Osteocyte (in vitro differentiated cells): ENCODE results near the gene FGF5. TPM values are rescaled to one million over a fixed set of nuclear protein-coding genes. Genes with fewer than 3 reads are reported as not detected.

ENCODE experiments used
- DNase-seq: peaks from one replicate; pipeline ENCODE4 v3.0.0; 2021; ENCODE audit warnings: mixed read lengths; ENCODE audit not compliant: unreplicated experiment; ENCODE audit errors: extremely low spot score
- H3K27ac Mint-ChIP-seq: one replicate; pipeline ENCODE4 v1.8.0; 2021; ENCODE audit warnings: mild to moderate bottlenecking, mixed read lengths; ENCODE audit not compliant: unreplicated experiment
- H3K27me3 Mint-ChIP-seq: one replicate; pipeline ENCODE4 v1.8.0; 2021; ENCODE audit warnings: mixed read lengths; ENCODE audit not compliant: unreplicated experiment
- H3K36me3 Mint-ChIP-seq: one replicate; pipeline ENCODE4 v1.8.0; 2021; ENCODE audit warnings: mixed read lengths; ENCODE audit not compliant: unreplicated experiment
- H3K4me1 Mint-ChIP-seq: one replicate; pipeline ENCODE4 v1.8.0; 2021; ENCODE audit warnings: mixed read lengths; ENCODE audit not compliant: unreplicated experiment
- H3K4me3 Mint-ChIP-seq: one replicate; pipeline ENCODE4 v1.8.0; 2021; ENCODE audit warnings: mild to moderate bottlenecking, moderate library complexity, mixed read lengths; ENCODE audit not compliant: unreplicated experiment
- H3K9me3 Mint-ChIP-seq: one replicate; pipeline ENCODE4 v1.8.0; 2021; ENCODE audit warnings: mixed read lengths; ENCODE audit not compliant: unreplicated experiment
- total RNA-seq: library from RNA; stranded (reverse); gene quantifications from 2 replicates; pipeline ENCODE4 v1.2.1, GENCODE V29; 2021
- TF ChIP-seq, protein P1 (sequence below): fragments of 200-600 bp; sonication (generic); IDR thresholded peaks from 2 replicates; pipeline ENCODE4 v1.5.0; 2021; ENCODE audit warnings: antibody characterized with exemption, mild to moderate bottlenecking, moderate library complexity

FGF5 gene
- total RNA-seq, 1 donor from 2014 or later, result 8.2 TPM

DNA sequence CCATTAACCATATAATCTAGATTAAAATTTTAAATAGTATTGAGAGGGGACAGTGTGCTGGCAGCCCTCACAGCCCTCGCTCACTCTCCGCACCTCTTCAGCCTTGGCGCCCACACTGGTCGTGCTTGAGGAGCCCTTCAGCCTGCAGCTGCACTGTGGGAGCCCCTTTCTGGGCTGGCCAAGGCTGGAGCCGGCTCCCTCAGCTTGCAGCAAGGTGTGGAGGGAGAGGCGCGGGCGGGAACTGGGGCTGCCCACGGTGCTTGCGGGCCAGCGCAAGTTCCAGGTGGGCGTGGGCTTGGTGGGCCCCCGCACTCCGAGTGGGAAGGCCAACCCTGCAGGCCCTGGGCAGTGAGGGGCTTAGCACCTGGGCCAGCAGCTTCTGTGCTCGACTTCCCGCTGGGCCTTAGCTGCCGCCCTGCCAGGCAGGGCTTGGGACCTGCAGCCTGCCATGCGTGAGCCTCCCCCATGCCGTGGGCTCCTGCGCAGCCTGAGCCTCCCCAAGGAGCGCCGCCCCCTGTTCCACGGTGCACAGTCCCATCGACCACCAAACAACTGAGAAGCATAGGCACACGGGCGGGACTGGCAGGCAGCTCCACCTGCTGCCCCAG, 36.3 kb downstream of the FGF5 start:
- H3K9me3 Mint-ChIP-seq, result no peaks in the 10 kb centered on the region
- no peaks in the 10 kb centered on the region for H3K27me3 Mint-ChIP-seq
- H3K4me3 Mint-ChIP-seq, result no peak overlapping the region
- no peaks in the 10 kb centered on the region for H3K36me3 Mint-ChIP-seq
- TF ChIP-seq, protein P1, sequence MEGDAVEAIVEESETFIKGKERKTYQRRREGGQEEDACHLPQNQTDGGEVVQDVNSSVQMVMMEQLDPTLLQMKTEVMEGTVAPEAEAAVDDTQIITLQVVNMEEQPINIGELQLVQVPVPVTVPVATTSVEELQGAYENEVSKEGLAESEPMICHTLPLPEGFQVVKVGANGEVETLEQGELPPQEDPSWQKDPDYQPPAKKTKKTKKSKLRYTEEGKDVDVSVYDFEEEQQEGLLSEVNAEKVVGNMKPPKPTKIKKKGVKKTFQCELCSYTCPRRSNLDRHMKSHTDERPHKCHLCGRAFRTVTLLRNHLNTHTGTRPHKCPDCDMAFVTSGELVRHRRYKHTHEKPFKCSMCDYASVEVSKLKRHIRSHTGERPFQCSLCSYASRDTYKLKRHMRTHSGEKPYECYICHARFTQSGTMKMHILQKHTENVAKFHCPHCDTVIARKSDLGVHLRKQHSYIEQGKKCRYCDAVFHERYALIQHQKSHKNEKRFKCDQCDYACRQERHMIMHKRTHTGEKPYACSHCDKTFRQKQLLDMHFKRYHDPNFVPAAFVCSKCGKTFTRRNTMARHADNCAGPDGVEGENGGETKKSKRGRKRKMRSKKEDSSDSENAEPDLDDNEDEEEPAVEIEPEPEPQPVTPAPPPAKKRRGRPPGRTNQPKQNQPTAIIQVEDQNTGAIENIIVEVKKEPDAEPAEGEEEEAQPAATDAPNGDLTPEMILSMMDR, result no peak
- no peak overlapping the region for H3K27ac Mint-ChIP-seq
- H3K4me1 Mint-ChIP-seq, result peaks cover 8% of the 10 kb centered on the region
- DNase-seq, result no peak

DNA sequence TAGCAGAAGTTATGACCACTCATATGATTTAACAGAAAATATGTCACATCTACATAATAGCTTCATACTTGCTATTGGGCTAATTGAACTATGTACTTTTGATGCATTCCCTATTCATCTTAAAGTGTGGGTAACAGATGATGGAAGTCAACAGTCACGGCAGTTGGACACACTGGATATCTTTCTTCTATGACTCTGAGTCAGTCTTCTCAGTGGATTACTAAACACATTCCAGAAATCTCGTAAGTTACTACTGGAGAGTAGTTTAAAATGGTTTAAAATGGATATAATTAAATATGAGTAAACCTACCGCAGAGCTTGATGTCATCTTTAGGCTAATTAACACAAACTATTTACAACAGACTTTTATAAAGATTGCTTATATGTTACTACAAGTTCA, 39.0 kb downstream of the FGF5 start:
- H3K9me3 Mint-ChIP-seq, result no peaks in the 10 kb centered on the region
- no peaks in the 10 kb centered on the region for H3K27me3 Mint-ChIP-seq
- H3K4me1 Mint-ChIP-seq, result peaks cover 19% of the 10 kb centered on the region
- no peak overlapping the region for H3K4me3 Mint-ChIP-seq
- H3K27ac Mint-ChIP-seq, result no peak overlapping the region
- no peaks in the 10 kb centered on the region for H3K36me3 Mint-ChIP-seq
- DNase-seq, result no peak
- TF ChIP-seq, protein P1, result no peak

DNA sequence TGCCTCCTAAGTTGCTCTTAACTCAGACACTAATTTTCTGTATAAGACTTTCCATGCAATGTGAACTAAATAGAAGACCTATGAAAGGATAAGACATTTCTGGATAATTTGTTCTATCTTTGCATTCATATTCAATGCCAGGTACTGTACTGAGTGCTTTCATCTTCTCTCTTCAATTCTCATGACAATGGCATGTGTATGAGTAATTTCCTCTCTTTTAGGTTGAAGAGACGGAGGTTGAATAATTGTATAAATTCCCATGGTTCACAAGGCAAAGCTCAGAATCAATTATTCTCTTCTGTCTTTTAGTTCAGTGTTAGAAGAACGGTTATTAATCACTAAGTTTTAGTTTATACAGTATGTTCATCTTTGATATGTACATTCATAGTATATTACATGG, 39.8 kb downstream of the FGF5 start:
- no peaks in the 10 kb centered on the region for H3K36me3 Mint-ChIP-seq
- no peak overlapping the region for H3K4me3 Mint-ChIP-seq
- no peaks in the 10 kb centered on the region for H3K27me3 Mint-ChIP-seq
- H3K4me1 Mint-ChIP-seq, result peaks cover 19% of the 10 kb centered on the region
- no peaks in the 10 kb centered on the region for H3K9me3 Mint-ChIP-seq
- no peak overlapping the region for H3K27ac Mint-ChIP-seq
- TF ChIP-seq, protein P1, result no peak
- DNase-seq, result no peak

DNA sequence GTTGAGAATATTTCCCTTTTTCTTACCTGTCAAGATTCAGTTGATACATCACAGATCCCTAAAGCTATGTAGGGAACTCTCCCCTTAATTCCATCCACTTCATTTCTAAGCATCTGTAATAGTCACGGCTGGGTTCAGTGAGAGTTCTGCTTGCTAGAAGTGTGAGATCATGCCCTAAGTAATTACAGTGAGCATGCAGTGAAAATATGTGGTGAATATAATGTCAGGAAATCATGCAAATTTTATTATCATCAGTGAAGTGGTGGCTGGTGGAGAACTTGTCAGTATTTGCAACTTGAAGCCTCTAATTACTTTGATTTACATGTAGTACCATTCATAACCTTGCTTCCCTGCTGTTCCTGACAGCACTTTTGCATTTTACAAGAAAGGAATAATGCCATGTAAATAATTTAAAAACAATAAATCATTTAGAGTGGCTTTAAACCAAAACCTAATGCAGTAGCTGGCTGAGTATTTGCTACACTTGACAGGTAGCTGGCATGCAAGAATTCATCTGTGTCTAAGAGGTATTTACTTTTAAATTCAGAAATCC, 40.8 kb downstream of the FGF5 start:
- H3K27ac Mint-ChIP-seq, result no peak overlapping the region
- no peaks in the 10 kb centered on the region for H3K9me3 Mint-ChIP-seq
- no peaks in the 10 kb centered on the region for H3K27me3 Mint-ChIP-seq
- H3K4me1 Mint-ChIP-seq, result peaks cover 19% of the 10 kb centered on the region
- DNase-seq, result no peak
- H3K36me3 Mint-ChIP-seq, result no peaks in the 10 kb centered on the region
- TF ChIP-seq, protein P1, result no peak
- H3K4me3 Mint-ChIP-seq, result no peak overlapping the region

DNA sequence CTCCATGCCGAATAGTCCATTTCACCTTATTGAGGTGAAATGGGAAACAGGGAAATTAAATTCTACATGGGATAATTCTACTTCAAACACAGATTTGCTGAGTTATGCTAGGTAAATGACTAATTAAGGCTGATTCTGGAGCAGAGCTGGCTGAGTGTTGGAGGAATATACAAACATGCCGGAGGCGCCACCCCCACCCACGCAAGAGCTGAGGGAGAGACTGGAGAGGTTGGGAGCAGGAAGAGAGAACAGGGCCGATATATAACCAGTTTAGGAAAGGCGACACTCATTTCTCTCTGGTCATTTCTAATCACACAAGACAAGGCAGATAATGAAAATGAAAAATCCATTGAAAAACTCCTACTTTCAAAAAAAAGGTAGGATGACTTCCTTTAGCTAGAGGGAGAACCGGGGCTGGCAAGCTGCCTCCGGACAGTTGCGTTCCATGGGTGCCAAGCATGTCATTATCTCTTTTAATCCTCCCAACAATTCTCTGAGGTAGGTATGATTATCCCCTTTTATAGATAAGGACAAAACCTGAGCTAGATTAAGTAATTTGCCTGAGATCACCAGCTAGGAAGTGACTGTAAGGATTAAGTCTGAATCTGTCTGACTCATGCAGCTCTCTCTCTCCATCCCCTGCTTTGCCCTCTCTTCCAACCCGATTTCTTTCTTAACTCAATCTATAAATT, 41.5 kb downstream of the FGF5 start:
- TF ChIP-seq, protein P1, result no peak
- no peak overlapping the region for H3K4me3 Mint-ChIP-seq
- no peaks in the 10 kb centered on the region for H3K27me3 Mint-ChIP-seq

More for the DNA sequence above, 41.5 kb downstream of the FGF5 start:
- DNase-seq, result no peak
- no peaks in the 10 kb centered on the region for H3K36me3 Mint-ChIP-seq
- peaks cover 19% of the 10 kb centered on the region for H3K4me1 Mint-ChIP-seq
- H3K9me3 Mint-ChIP-seq, result no peaks in the 10 kb centered on the region
- H3K27ac Mint-ChIP-seq, result no peak overlapping the region
